ENCODE data around the gene TCP11L2. TPM values are rescaled to one million over a fixed set of nuclear protein-coding genes. Genes with fewer than 3 reads are reported as not detected.
"Not testable (repeated sequence)": the region's sequence is repeated elsewhere in the genome, so short reads cannot be mapped to it uniquely, and the experiment has no call there.

The TCP11L2 gene
- total RNA-seq, 1 donor from 2014 or later = 61.2 TPM

GRCh38 chr12:106281804-106282203 is 20.7 kb upstream of the TCP11L2 start:
- no peak for DNase-seq (ENCODE audit: low spot score)
- intact Hi-C loops (cut with DNase I) = loop anchor here (2.0 to 5.0 kb wide), 2 partner anchors 35 to 55 kb away; partner anchors contain the start of gene CKAP4

- peak; percentile 84 for DNase-seq (ENCODE audit: low spot score)
- intact Hi-C loops (cut with DNase I) = loop anchor here (5.0 kb wide), 1 partner anchor 35 kb away; the partner anchor contains the start of gene CKAP4
Measured at GRCh38 chr12:106282457-106283097, 20.0 kb upstream of the TCP11L2 start.

GRCh38 chr12:106284358-106285105 is 18.0 kb upstream of the TCP11L2 start:
- no peak for DNase-seq (ENCODE audit: low spot score)
- intact Hi-C loops (cut with DNase I) = loop anchor here (5.0 kb wide), 1 partner anchor 37 kb away; the partner anchor contains the start of gene CKAP4

- DNase-seq (ENCODE audit: low spot score) = no peak
- intact Hi-C loops (cut with DNase I) = no loop called here
Measured at GRCh38 chr12:106285982-106286381, 16.6 kb upstream of the TCP11L2 start.

- DNase-seq (ENCODE audit: low spot score); intact Hi-C loops (cut with DNase I): not testable (repeated sequence)
Measured at GRCh38 chr12:106286576-106287162, 15.9 kb upstream of the TCP11L2 start.

- no peak for DNase-seq (ENCODE audit: low spot score)
- intact Hi-C loops (cut with DNase I) = no loop called here
Measured at GRCh38 chr12:106287364-106287763, 15.2 kb upstream of the TCP11L2 start.

GRCh38 chr12:106288101-106288493 is 14.4 kb upstream of the TCP11L2 start:
- DNase-seq (ENCODE audit: low spot score) = no peak
- intact Hi-C loops (cut with DNase I) = no loop called here

- DNase-seq (ENCODE audit: low spot score) = no peak
- intact Hi-C loops (cut with DNase I) = no loop called here
Measured at GRCh38 chr12:106288494-106289195, 13.9 kb upstream of the TCP11L2 start.

- intact Hi-C loops (cut with DNase I) = no loop called here
- DNase-seq (ENCODE audit: low spot score) = no peak
Measured at GRCh38 chr12:106289196-106289681, 13.3 kb upstream of the TCP11L2 start.

GRCh38 chr12:106290666-106291065 is 11.9 kb upstream of the TCP11L2 start:
- intact Hi-C loops (cut with DNase I) = no loop called here

GRCh38 chr12:106291342-106291741 is 11.2 kb upstream of the TCP11L2 start:
- intact Hi-C loops (cut with DNase I) = no loop called here
- no peak for DNase-seq (ENCODE audit: low spot score)

More at GRCh38 chr12:106290666-106291065, 11.9 kb upstream of the TCP11L2 start:
- DNase-seq (ENCODE audit: low spot score) = no peak

- DNase-seq (ENCODE audit: low spot score) = no peak
- intact Hi-C loops (cut with DNase I) = no loop called here
Measured at GRCh38 chr12:106292339-106292738, 10.2 kb upstream of the TCP11L2 start.

GRCh38 chr12:106296179-106296877 is 6.2 kb upstream of the TCP11L2 start:
- DNase-seq (ENCODE audit: low spot score) = no peak
- intact Hi-C loops (cut with DNase I) = no loop called here

- intact Hi-C loops (cut with DNase I) = no loop called here
- DNase-seq (ENCODE audit: low spot score) = no peak
Measured at GRCh38 chr12:106297075-106297474, 5.5 kb upstream of the TCP11L2 start.

- intact Hi-C loops (cut with DNase I) = no loop called here
- DNase-seq (ENCODE audit: low spot score) = no peak
Measured at GRCh38 chr12:106297681-106298080, 4.9 kb upstream of the TCP11L2 start.

- intact Hi-C loops (cut with DNase I) = no loop called here
Measured at GRCh38 chr12:106299202-106299774, 3.2 kb upstream of the TCP11L2 start.

GRCh38 chr12:106300761-106301160 is 1.8 kb upstream of the TCP11L2 start:
- intact Hi-C loops (cut with DNase I) = loop anchor here (1.0 to 10.0 kb wide), 2 partner anchors 52 to 156 kb away; partner anchors contain the start of gene CKAP4
- DNase-seq (ENCODE audit: low spot score) = no peak

More at GRCh38 chr12:106299202-106299774, 3.2 kb upstream of the TCP11L2 start:
- no peak for DNase-seq (ENCODE audit: low spot score)

GRCh38 chr12:106301241-106301610 is 1.3 kb upstream of the TCP11L2 start:
- intact Hi-C loops (cut with DNase I) = loop anchor here (1.0 to 10.0 kb wide), 2 partner anchors 53 to 156 kb away; partner anchors contain the start of gene CKAP4
- no peak for DNase-seq (ENCODE audit: low spot score)
